T-helper 17 cell (primary cell): Measurements from ENCODE around the gene SQSTM1. TPM values are rescaled to one million over a fixed set of nuclear protein-coding genes. Genes with fewer than 3 reads are reported as not detected.

Source experiments
- ATAC-seq: fragments of 150-1000 bp; cut with Tn5 transposase; 2 replicates; pipeline ENCODE4 v1.10.0; 2021; ENCODE audit warnings: mild to moderate bottlenecking, moderate library complexity
- DNase-seq, 3 donors: peaks; one replicate each; pipeline versions ENCODE4 v3.0.0 to v3.0.0-alpha.2; 2020 to 2021
- H3K9me3 ChIP-seq: one replicate; pipeline ENCODE4 v1.7.0; 2013; ENCODE audit warnings: low read length, mild to moderate bottlenecking; ENCODE audit not compliant: control insufficient read depth, poor library complexity, severe bottlenecking
- H3K27ac Mint-ChIP-seq: one replicate; pipeline ENCODE4 v1.8.0; 2022; ENCODE audit warnings: mild to moderate bottlenecking, moderate library complexity, mixed read lengths
- H3K27me3 Mint-ChIP-seq: one replicate; pipeline ENCODE4 v1.8.0; 2022; ENCODE audit warnings: mixed read lengths
- H3K36me3 Mint-ChIP-seq: one replicate; pipeline ENCODE4 v1.8.0; 2022; ENCODE audit warnings: low read depth, mixed read lengths
- H3K4me1 Mint-ChIP-seq: one replicate; pipeline ENCODE4 v1.8.0; 2022; ENCODE audit warnings: mild to moderate bottlenecking, mixed read lengths
- H3K4me3 Mint-ChIP-seq: one replicate; pipeline ENCODE4 v1.8.0; 2022; ENCODE audit warnings: mild to moderate bottlenecking, moderate library complexity, mixed read lengths
- total RNA-seq, 4 donors: library from RNA in 2 of 4; stranded (reverse) in 2 of 4; gene quantifications; one replicate each; pipeline ENCODE4 v1.2.3 and lab custom pipeline; 2022 to 2026

SQSTM1 gene
- total RNA-seq, 2 donors from 2014 or later = 446 to 548 TPM

DNA sequence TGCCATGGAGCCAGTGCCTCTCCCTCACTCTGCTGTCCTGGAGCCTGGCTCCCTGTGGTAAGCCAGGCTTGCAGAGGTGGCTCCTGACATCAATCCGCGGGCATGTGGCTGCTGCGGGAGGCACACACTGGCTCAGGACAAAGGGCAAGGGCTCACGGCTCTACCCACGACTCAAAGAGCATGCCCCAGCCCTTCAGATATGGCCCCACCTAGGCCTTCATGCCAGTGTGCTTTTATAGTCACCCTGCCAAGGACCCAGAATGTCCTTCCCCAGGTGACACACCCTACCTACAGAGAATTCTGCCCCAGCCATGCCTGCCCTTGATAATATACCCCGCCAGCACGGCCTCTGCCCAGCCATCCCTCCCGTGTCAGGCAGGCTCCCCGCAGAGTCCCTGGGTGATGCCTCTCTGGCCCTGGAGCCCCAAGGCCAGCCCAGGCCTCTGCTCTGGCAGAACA, 15.6 kb upstream of the SQSTM1 start:
- H3K9me3 ChIP-seq = no peaks in the 10 kb centered on the region
- no peaks in the 10 kb centered on the region for H3K27me3 Mint-ChIP-seq
- peak overlapping the region; percentile 90 for H3K4me3 Mint-ChIP-seq
- DNase-seq (no peak), ATAC-seq (no peak)
- H3K27ac Mint-ChIP-seq = peak overlapping the region; percentile 66
- H3K4me1 Mint-ChIP-seq = peaks cover 29% of the 10 kb centered on the region
- H3K36me3 Mint-ChIP-seq = peaks cover 2% of the 10 kb centered on the region

GRCh38 chr5:179805529-179806249, 15.0 kb upstream of the SQSTM1 start:
- peaks cover 2% of the 10 kb centered on the region for H3K36me3 Mint-ChIP-seq
- H3K9me3 ChIP-seq = no peaks in the 10 kb centered on the region
- ATAC-seq (no peak), DNase-seq (no peak)
- H3K27ac Mint-ChIP-seq = peak overlapping the region; percentile 66
- peak overlapping the region; percentile 90 for H3K4me3 Mint-ChIP-seq
- H3K4me1 Mint-ChIP-seq = peaks cover 29% of the 10 kb centered on the region
- H3K27me3 Mint-ChIP-seq = no peaks in the 10 kb centered on the region

DNA sequence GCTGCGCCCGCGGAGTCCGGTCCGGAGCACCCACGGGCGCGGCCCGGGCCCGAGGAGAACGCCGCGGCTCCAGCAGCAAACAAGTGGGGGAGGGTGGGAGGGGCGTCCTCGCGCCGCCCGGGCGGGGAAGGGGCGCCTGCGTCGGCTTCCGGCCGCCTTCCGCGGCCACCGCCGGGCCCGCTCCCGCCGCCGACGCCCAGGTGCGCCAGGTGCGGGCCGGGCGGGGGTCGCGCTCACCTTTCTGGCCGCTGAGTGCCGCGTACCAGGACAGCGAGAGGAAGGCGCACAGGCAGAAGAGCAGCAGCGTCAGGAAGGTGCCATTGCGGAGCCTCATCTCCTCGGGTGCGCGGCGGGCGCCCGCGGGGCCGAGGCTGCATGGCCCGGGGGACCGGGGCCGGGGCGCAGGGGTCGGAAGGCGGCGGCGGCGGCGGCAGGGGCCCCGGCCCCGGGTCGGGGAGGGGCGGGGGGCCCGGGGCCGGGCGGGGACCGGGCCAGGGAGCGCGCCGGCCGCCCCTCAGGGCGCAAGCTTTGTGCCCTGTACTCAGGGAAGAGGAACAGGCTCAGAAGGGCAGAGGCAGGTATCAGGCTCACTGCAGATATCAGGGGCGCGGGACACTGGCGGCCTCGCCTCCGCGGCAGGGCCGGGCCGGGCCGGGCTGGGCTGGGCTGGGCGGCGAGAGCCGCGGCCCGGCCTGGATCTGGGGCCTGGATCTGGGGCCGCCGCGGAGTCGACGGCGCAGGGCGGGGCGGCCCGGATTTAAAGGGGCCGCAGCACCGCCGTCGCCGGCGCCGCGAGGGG, 14.3 kb upstream of the SQSTM1 start, which contains the start of gene MGAT4B:
MGAT4B (minus strand) TSS at position 617 of the 799 bp plus-strand sequence; CDS start at position 334, 283 bp downstream.
- H3K9me3 ChIP-seq = no peaks in the 10 kb centered on the region
- DNase-seq (peak; percentile 52 to 55 (median 55)), ATAC-seq (peak; percentile 80)
- Mint-ChIP-seq H3K4me3 (peak within 1 kb of the TSS; percentile 90), H3K4me1 (peaks cover 29% of the 10 kb centered on the region), H3K27me3 (no peaks in the 10 kb centered on the region), H3K36me3 (peaks cover 2% of the 10 kb centered on the region), H3K27ac (peak within 1 kb of the TSS; percentile 43)

DNA sequence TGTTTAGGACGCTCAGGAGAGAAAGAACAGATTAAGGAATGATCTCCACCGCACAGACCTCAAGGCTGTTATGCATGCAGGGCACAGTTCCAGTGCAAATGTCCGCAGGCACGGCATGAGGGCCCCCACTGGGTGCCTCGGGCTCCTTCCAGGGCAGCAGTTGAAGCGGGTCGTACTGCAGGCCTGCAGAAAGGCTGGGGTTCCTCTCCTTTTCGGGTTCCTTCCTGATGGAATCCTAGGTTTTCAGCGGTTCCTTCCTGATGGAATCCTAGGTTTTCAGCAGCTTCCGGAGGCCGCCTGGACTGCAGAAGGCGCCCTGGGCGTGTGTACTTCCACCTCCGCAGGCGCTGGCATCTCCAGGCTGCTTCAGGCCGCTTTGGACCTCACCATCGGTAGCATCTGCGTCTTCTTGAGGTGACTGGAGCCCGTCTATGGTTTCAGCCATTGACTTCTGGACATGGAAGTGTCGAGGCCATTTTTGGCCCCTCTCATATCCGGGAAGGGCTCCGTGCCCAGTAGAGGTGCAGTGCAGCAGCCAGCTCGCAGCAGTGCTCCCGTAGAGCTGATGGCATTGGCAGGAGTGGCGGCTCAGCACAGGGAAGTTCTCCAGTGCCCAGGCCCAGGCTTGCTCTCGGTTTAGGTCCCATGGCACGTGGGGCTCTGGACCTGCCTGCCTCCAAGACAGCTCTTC, 8.4 kb upstream of the SQSTM1 start:
- Mint-ChIP-seq H3K27ac (no peak overlapping the region), H3K4me1 (peaks cover 3% of the 10 kb centered on the region), H3K36me3 (no peaks in the 10 kb centered on the region), H3K4me3 (no peak overlapping the region), H3K27me3 (no peaks in the 10 kb centered on the region)
- no peaks in the 10 kb centered on the region for H3K9me3 ChIP-seq
- DNase-seq (no peak), ATAC-seq (no peak)

- Mint-ChIP-seq H3K27ac (no peak overlapping the region), H3K4me3 (no peak overlapping the region), H3K4me1 (peaks cover 4% of the 10 kb centered on the region), H3K27me3 (no peaks in the 10 kb centered on the region), H3K36me3 (no peaks in the 10 kb centered on the region)
- no peak for DNase-seq
- H3K9me3 ChIP-seq = no peaks in the 10 kb centered on the region
- ATAC-seq = no peak
Measured at GRCh38 chr5:179812997-179813607, 7.6 kb upstream of the SQSTM1 start.

DNA sequence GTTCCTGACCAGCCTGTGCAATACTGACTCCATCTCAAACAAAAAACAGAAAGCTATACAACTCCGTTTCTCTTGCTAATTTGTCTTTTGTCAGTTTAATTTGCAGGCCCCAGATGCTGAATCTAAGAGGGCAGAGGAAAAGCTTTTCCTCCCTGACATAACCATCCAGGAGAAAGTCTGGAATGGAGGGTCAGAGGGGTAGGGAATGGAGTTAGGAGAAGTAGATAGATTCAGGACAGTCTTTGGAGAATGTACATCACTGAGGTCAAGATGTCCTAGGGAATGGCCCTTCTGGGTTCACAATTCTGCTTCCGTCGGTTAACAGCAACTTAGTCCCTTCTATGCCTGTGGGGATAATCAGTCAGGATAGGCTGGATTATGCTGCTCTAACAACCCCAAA, 6.6 kb upstream of the SQSTM1 start:
- no peaks in the 10 kb centered on the region for H3K36me3 Mint-ChIP-seq
- ATAC-seq (no peak), DNase-seq (no peak)
- no peaks in the 10 kb centered on the region for H3K9me3 ChIP-seq
- H3K27me3 Mint-ChIP-seq = no peaks in the 10 kb centered on the region
- H3K4me1 Mint-ChIP-seq = peaks cover 10% of the 10 kb centered on the region
- H3K27ac Mint-ChIP-seq = no peak overlapping the region
- no peak overlapping the region for H3K4me3 Mint-ChIP-seq

DNA sequence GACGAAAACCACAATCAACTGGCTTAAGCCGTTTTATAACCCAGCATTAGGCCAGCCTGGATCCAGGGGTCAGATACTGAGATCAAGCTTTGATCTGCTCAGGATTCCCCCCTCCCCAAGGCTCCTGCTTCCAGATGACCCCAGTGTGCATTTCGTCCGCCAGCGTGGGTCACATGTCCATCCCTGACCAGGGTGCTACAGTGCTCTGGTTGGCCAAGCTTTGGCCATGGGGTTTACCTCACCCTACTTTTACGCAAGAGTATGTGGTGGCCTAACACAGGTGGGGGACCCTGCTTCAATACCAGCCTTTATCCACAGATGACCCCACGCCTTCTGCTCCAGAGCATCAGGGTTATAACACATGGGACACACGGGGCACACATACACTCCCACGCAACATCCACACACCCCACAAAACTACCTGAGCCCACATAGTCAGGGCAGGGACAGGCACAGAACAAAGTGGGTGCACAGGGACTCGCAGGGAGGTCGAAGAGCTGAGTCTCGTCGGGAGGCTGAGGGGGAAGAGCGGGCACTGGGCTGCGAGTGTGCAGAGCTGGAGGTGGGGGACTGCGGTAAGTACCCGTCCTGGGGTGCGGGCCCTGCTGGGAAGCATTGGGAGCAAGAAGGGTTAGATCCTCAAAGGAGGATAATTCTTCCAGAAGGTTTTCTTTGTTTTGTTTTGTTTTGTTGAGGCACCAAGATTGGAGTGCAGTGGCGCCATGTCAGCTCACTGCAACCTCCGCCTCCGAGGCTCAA, 5.0 kb upstream of the SQSTM1 start:
- Mint-ChIP-seq H3K4me1 (peaks cover 20% of the 10 kb centered on the region), H3K36me3 (no peaks in the 10 kb centered on the region), H3K27me3 (no peaks in the 10 kb centered on the region), H3K4me3 (peak overlapping the region; percentile 37), H3K27ac (peak overlapping the region; percentile 79)
- DNase-seq (no peak), ATAC-seq (no peak)
- H3K9me3 ChIP-seq = no peaks in the 10 kb centered on the region

DNA sequence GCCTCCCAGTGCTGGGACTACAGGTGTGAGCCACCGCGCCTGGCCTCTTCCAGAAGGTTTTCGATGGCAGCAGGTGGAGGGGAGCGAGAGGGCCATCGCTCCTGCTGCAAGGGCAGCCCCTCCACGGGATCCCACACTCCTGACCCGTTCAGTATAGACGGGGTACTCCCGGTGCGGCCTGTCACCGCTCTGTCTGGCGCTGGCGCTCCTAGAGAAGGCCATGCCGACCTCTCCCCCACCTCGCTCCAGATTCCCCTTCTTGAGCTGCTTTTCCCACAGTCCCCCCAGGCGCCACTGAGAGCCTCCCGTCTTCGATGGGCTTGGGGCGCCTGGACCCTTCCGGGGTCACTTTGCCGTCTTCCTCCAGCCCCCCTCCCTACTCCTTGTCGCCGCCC, 4.3 kb upstream of the SQSTM1 start:
- H3K4me1 Mint-ChIP-seq = peaks cover 21% of the 10 kb centered on the region
- H3K4me3 Mint-ChIP-seq = peak overlapping the region; percentile 25
- DNase-seq = no peak

GRCh38 chr5:179816796-179817469, 3.8 kb upstream of the SQSTM1 start:
- no peaks in the 10 kb centered on the region for H3K9me3 ChIP-seq
- H3K27me3 Mint-ChIP-seq = no peaks in the 10 kb centered on the region
- ATAC-seq (no peak), DNase-seq (no peak)
- H3K27ac Mint-ChIP-seq = peak overlapping the region; percentile 96
- peaks cover 26% of the 10 kb centered on the region for H3K4me1 Mint-ChIP-seq
- no peaks in the 10 kb centered on the region for H3K36me3 Mint-ChIP-seq
- H3K4me3 Mint-ChIP-seq = peak overlapping the region; percentile 49

More for the DNA sequence above, 4.3 kb upstream of the SQSTM1 start:
- Mint-ChIP-seq H3K36me3 (no peaks in the 10 kb centered on the region), H3K27me3 (no peaks in the 10 kb centered on the region), H3K27ac (no peak overlapping the region)
- H3K9me3 ChIP-seq = no peaks in the 10 kb centered on the region
- no peak for ATAC-seq

DNA sequence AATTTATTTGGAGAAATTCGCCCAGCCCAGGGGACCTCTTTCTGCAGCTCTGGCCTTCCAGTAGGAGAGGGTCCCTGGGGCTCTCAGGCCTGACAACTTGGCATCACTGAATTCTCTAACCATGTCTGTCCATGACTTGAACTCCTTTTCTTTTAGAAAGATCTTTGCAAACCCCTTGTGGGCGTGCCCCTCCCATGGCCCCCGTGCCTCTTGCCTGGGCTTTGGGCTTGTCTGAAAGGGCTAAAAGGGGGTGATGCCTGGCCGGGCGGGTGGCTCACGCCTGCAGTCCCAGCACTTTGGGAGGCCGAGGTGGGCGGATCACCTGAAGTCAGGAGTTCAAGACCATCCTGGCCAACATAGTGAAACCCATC, 3.2 kb upstream of the SQSTM1 start:
- DNase-seq = no peak
- H3K4me3 Mint-ChIP-seq = peak overlapping the region; percentile 49
- H3K4me1 Mint-ChIP-seq = peaks cover 31% of the 10 kb centered on the region
- H3K9me3 ChIP-seq = no peaks in the 10 kb centered on the region
- ATAC-seq = no peak
- H3K36me3 Mint-ChIP-seq = no peaks in the 10 kb centered on the region
- peak overlapping the region; percentile 96 for H3K27ac Mint-ChIP-seq
- H3K27me3 Mint-ChIP-seq = no peaks in the 10 kb centered on the region

- Mint-ChIP-seq H3K4me1 (peaks cover 36% of the 10 kb centered on the region), H3K4me3 (peak overlapping the region; percentile 84), H3K27ac (peak overlapping the region; percentile 96), H3K36me3 (no peaks in the 10 kb centered on the region), H3K27me3 (no peaks in the 10 kb centered on the region)
- H3K9me3 ChIP-seq = no peaks in the 10 kb centered on the region
- no peak for DNase-seq
- ATAC-seq = no peak
Measured at GRCh38 chr5:179817890-179818745, 2.6 kb upstream of the SQSTM1 start.
